Choroid plexus epithelial cell (primary cell): Measurements from ENCODE around the gene ARID5B.

ENCODE experiments used
- DNase-seq: peaks from one replicate; pipeline ENCODE4 v3.0.0-alpha.2; 2010; ENCODE audit warnings: low read depth
- H3K4me3 ChIP-seq: 2 replicates; pipeline ENCODE4 v1.5.1; 2011; ENCODE audit warnings: low read depth, mild to moderate bottlenecking, control low read depth, low read length, moderate library complexity
- CTCF ChIP-seq: conservative IDR thresholded peaks from 2 replicates; pipeline ENCODE4 v1.5.1; 2011; ENCODE audit warnings: low read depth, mild to moderate bottlenecking, control low read depth, inconsistent platforms, low read length, moderate library complexity

ARID5B gene

DNA sequence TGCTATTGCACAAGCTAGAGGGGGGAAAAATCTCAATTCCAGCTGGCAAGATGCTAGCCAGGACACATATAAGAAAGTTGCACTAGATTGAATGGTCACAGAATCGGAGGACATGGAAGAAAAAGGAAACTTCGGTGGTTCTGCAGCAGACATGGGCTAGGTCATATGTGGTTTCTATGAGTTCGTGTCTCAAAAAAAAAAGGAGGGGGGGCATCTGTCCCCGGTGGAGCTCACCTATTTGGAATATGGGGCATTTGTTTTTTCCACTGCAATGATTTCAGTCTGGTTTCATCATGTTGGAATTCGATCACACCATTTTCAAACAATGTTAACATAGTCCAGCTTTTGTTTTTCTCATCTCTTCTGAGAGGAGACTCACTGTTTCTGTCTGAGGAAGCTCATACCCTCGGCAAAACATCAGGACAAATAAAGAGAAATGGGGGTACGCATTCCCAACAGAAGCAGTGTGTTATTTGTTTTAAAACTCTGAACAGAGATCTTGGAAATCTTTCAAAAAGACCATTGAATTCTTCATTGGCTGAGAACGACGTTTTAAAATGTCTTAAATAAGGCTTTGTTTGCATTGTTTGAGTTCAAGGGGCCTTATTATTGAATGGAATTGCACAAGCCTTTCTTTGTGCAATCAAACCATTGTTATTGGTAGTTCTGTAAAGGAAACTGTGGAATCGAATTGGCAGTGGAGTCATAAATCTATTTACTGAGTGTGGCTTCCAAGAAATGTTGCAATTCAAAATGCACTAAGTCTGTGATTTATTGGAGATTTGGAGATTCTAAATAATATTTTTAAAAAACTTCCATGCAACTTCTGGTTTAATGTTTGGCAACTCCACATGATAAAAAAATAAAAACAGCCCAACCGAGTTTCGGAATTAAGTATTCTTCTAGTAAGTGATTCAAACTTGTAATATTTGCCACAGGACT, 194.0 kb downstream of the ARID5B start:
- no peak for TF ChIP-seq CTCF
- peak; percentile 73 for DNase-seq
- no peak overlapping the region for H3K4me3 ChIP-seq

DNA sequence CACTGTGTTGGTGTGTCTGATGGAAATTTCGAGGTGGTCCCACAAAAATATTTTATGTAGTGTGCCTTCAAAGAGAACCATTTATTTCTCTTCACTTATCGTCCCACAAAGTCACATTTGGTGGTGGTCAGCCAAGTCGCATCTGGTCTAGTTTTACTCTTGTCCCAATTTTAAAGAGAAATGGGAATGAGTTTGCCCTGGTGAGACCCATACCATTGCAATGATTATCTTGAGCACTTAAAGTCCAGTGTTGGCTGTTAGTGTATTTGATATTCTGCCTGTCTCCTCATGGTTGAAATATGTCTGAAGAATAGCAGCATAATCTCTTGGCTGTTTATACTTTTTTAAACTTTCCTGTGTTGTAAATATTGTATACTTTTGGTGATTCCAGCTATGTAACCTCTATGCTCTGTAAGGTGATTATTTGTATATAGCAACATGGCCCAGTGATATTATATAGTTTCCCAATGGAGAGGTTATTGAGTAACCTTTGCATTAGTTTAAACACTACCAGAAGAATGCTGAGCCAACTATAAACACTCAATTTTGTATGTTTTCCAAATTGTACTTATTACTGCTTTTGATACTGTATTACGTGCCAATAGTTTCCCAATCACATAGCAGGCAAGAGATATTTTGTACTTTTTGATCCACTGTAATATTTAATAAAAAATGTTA, 194.9 kb downstream of the ARID5B start:
- H3K4me3 ChIP-seq = no peak overlapping the region
- no peak for TF ChIP-seq CTCF
- peak; percentile 39 for DNase-seq

- no peak for TF ChIP-seq CTCF
- DNase-seq = no peak
- H3K4me3 ChIP-seq = no peak overlapping the region
Measured at GRCh38 chr10:62098278-62099121, 197.0 kb downstream of the ARID5B start.

DNA sequence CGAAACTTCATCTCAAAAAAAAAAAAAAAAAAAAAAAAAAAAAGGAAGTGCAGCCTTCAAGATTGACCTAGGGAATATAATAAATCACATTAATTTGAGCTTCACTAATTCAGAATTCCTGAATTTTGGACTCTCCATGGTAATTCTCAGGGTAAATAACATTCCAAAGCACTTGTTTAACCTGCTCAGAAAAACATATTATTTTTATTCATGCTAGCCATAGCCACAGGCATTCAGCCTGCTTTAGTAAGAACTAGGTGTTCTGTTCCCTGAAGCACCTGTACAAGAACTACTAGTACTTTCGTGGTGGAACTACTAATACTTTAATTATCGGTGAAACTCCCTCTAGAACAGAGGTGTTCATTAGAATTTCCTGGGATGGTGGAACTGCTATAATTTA, 197.8 kb downstream of the ARID5B start:
- DNase-seq = no peak
- H3K4me3 ChIP-seq = no peak overlapping the region
- TF ChIP-seq CTCF = no peak

DNA sequence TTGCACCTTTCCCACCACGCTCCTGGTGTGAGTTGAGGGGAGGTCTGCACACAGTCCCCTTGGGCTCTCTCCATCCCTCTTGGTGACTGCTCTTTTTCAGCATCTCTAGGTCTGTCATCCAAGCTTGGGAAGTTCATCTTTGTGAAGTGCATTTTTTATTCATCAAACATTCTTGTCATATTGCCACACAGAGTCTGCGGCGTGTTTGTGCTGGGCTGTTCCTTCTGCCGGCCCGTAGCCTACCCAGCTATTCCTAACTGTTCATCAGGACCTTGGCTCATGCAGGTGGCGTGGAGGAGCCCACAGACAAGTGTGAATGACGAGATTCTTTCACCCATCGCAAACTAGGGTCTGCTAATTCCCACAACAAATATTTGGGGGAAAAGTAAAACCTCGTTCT, 202.4 kb downstream of the ARID5B start:
- no peak overlapping the region for H3K4me3 ChIP-seq
- no peak for DNase-seq
- no peak for TF ChIP-seq CTCF

DNA sequence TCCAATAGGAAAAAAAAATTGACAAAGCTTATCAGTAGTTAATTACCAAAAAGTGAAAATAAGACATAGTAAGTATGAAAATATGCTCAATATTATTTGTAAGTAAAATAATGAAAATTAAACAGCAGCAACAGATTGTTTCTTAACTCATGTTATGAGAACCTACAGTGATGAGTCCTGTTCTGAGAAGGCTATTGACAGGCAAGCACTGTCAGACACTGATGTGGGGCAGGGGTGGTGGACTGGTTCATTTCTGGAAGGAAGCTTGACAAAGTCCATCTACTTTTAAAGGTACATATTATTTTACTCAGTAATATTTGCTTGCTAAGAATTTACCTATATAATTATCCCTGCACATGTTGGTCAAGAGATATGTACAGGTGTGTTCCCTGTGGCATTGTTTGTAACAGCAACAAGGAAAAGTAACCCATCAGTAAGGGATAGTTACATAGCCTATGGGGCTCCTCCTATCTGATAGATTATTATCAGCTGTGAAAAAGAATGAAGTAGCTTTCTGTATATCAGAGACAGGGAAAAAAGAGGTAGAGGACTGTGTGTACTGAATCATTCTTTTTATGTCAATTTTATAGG, 205.5 kb downstream of the ARID5B start:
- TF ChIP-seq CTCF = no peak
- H3K4me3 ChIP-seq = no peak overlapping the region
- no peak for DNase-seq
